Smooth muscle cell (in vitro differentiated cells): ENCODE results near the gene STIMATE. TPM values are rescaled to one million over a fixed set of nuclear protein-coding genes. Genes with fewer than 3 reads are reported as not detected.

Experiments used
- DNase-seq: peaks from one replicate; lab custom pipeline; 2025; ENCODE audit not compliant: unreplicated experiment; lab: John Stamatoyannopoulos, UW
- H2AFZ ChIP-seq: fragments of 200-600 bp; sonication (generic); 2 replicates; pipeline ENCODE4 v1.6.0; 2016; ENCODE audit warnings: antibody characterized with exemption, low read depth, mild to moderate bottlenecking
- H3F3A ChIP-seq: fragments of 200-600 bp; sonication (generic); 2 replicates; pipeline ENCODE4 v1.6.0; 2017; ENCODE audit warnings: antibody characterized with exemption, low read depth
- H3K27ac ChIP-seq: fragments of 200-600 bp; sonication (generic); 2 replicates; pipeline ENCODE4 v1.5.1; 2016; ENCODE audit warnings: low read depth, mild to moderate bottlenecking
- H3K27me3 ChIP-seq: fragments of 200-600 bp; sonication (generic); 2 replicates; pipeline ENCODE4 v1.6.1; 2016; ENCODE audit warnings: low read depth, mild to moderate bottlenecking
- H3K36me3 ChIP-seq: fragments of 200-600 bp; sonication (generic); 2 replicates; pipeline ENCODE4 v1.5.1; 2016; ENCODE audit warnings: low read depth
- H3K4me1 ChIP-seq: fragments of 200-600 bp; sonication (generic); 2 replicates; pipeline ENCODE4 v1.5.1; 2016; ENCODE audit warnings: low read depth
- H3K4me2 ChIP-seq: fragments of 200-600 bp; sonication (generic); 2 replicates; pipeline ENCODE4 v1.6.0; 2016; ENCODE audit warnings: mild to moderate bottlenecking
- H3K4me3 ChIP-seq: fragments of 200-600 bp; sonication (generic); 2 replicates; pipeline ENCODE4 v1.5.1; 2016; ENCODE audit warnings: mild to moderate bottlenecking
- H3K79me2 ChIP-seq: fragments of 200-600 bp; sonication (generic); 2 replicates; pipeline ENCODE4 v1.6.0; 2016; ENCODE audit warnings: low read depth, mild to moderate bottlenecking
- H3K9ac ChIP-seq: fragments of 200-600 bp; sonication (generic); 2 replicates; pipeline ENCODE4 v1.6.0; 2016; ENCODE audit warnings: low read depth
- H3K9me3 ChIP-seq: fragments of 200-600 bp; sonication (generic); replicated peaks from 2 replicates; pipeline ENCODE4 v1.5.1; 2016; ENCODE audit warnings: low read depth
- H4K20me1 ChIP-seq: fragments of 200-600 bp; sonication (generic); 2 replicates; pipeline ENCODE4 v1.6.0; 2016; ENCODE audit warnings: low read depth
- WGBS: methylation state at CpG from one replicate; pipeline ENCODE4 v1.1.7; 2016; ENCODE audit warnings: low lambda C conversion rate; 5-methylcytosine and 5-hydroxymethylcytosine counted together
- polyA plus RNA-seq: library from polyadenylated mRNA; unstranded; fragments of >200 nt; fragmentation: Nextera tagmentation; extraction: Ambion mirVana; gene quantifications from 2 replicates; pipeline ENCODE4 v1.2.1, GENCODE V29; 2016
- total RNA-seq: library from RNA; depleted of rRNA; stranded (reverse); fragments of >200 nt; gene quantifications from 2 replicates; pipeline ENCODE4 v1.2.3, GENCODE V29; 2014
- TF ChIP-seq, protein P1 (sequence below): fragments of 200-600 bp; sonication (generic); IDR thresholded peaks from 2 replicates; pipeline ENCODE4 v1.5.1; 2017; ENCODE audit warnings: borderline replicate concordance, mild to moderate bottlenecking, antibody characterized with exemption; ENCODE audit not compliant: insufficient read depth, poor library complexity, severe bottlenecking

STIMATE gene
- total and polyA plus RNA-seq, 2 experiments from 2014 or later = 12.8 to 18.1 TPM

DNA sequence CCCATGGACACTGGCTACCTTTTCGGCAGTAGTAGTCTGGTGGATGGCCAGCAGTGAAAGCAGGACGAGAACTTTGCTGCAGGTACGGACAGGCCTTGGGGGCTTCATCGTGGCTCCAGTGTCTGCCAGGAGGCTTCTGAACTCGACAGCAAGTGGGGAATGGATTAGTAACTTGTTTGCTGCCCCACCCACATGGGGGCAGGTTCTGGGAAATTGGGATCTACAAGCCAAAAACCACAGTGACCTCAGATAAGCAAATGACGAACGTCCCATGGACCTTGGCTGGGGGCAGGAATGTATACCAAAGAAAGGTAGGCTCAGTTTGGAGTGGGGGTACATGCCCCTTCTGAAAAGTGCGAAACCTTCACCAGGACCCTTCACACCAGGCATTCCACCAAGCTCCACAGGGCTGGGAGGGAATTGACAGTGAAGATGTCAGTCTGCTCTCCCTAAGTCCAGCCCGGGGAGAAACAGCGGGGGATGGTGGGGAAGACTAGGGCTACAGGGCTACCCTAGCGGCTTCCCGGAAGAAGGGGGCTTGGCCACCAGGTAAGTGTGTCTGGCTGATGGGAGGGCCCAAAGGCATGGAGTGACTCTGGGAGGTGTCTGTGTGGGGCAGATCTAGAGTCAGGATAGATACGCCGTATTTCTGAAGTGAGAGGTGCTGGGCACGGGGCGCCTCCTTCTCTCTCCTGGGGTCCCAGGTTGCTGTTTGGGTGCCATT lies 66.7 kb downstream of the STIMATE start, which contains the start of gene ITIH4:
Gene ITIH4 (minus strand): TSS at position 138 of the 724 bp plus-strand sequence. CDS start 30 bp downstream, at position 108.
- 70% methylated on average over 16 of the region's 16 CpGs for WGBS
- DNase-seq = no peak

DNA sequence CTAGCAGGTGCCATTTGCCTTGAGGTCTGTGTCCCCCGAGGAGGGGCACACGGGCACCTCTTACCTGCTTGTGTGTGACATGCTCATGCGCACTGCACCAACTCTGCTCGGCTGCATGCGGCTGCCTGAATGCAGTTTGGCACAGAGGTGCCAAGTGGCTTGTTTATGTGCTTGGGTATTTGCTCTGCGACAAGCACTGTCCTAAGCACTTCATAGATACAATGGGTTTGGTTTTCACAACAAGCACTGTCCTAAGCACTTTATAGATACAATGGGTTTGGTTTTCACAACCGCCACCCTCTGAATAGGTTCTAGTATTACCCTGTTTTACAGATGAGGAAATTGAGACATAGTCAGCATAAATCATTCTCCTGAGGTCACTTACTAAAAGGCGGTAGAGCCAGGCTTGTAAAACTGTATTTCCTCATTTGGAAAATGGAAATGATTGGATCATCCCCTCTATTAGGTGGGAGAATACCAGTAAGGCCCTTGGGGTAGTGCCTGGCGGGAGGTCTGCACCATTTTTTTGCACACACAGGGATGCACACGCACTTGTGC lies 67.4 kb downstream of the STIMATE start:
- Histone ChIP-seq H3K4me3 (no peak overlapping the region), H3K9me3 (no peaks in the 10 kb centered on the region), H3K4me2 (no peak overlapping the region), H3K79me2 (no peaks in the 10 kb centered on the region), H3K27me3 (no peaks in the 10 kb centered on the region), H4K20me1 (no peaks in the 10 kb centered on the region), H3K9ac (no peak overlapping the region), H3F3A (no peaks in the 10 kb centered on the region), H3K27ac (no peak overlapping the region), H3K4me1 (no peaks in the 10 kb centered on the region), H2AFZ (no peak overlapping the region), H3K36me3 (no peaks in the 10 kb centered on the region)
- DNase-seq = no peak
- TF ChIP-seq, protein P1, sequence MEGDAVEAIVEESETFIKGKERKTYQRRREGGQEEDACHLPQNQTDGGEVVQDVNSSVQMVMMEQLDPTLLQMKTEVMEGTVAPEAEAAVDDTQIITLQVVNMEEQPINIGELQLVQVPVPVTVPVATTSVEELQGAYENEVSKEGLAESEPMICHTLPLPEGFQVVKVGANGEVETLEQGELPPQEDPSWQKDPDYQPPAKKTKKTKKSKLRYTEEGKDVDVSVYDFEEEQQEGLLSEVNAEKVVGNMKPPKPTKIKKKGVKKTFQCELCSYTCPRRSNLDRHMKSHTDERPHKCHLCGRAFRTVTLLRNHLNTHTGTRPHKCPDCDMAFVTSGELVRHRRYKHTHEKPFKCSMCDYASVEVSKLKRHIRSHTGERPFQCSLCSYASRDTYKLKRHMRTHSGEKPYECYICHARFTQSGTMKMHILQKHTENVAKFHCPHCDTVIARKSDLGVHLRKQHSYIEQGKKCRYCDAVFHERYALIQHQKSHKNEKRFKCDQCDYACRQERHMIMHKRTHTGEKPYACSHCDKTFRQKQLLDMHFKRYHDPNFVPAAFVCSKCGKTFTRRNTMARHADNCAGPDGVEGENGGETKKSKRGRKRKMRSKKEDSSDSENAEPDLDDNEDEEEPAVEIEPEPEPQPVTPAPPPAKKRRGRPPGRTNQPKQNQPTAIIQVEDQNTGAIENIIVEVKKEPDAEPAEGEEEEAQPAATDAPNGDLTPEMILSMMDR = no peak
- WGBS = 93% methylated on average over 10 of the region's 10 CpGs

More for the DNA sequence above, 66.7 kb downstream of the STIMATE start, which contains the start of gene ITIH4:
- Histone ChIP-seq H3K4me3 (no peak within 1 kb of the TSS), H3K9me3 (no peaks in the 10 kb centered on the region), H2AFZ (no peak within 1 kb of the TSS), H3K27me3 (no peaks in the 10 kb centered on the region), H3K4me2 (peak within 1 kb of the TSS; percentile 19), H3K36me3 (no peaks in the 10 kb centered on the region), H3K27ac (peak within 1 kb of the TSS; percentile 20), H3K4me1 (no peaks in the 10 kb centered on the region), H4K20me1 (no peaks in the 10 kb centered on the region), H3K79me2 (no peaks in the 10 kb centered on the region), H3K9ac (no peak within 1 kb of the TSS), H3F3A (no peaks in the 10 kb centered on the region)
- TF ChIP-seq, protein P1 = no peak

DNA sequence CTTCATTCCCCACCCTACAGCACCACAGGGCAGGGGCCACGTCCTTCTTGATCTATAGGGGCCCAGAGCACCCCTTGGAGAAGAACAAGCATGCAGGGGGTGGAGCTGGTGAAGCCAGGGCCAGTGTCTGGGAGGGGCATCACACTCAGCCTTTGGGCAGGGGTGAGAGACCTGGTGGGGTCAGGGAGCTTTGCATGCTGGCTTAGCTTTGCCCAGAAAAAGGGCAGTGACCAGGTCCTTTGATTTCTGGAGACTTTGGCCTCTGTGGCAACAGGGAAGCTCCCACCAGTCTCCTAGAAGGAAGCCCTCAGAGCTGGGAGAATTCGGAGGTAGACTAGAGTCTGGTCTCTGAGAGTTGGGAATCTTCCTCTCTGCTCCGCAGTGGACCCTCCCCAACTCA lies 67.9 kb downstream of the STIMATE start:
- Histone ChIP-seq H3K9ac (no peak overlapping the region), H3K27me3 (no peaks in the 10 kb centered on the region), H3K36me3 (no peaks in the 10 kb centered on the region), H3K79me2 (no peaks in the 10 kb centered on the region), H3K4me3 (no peak overlapping the region), H3K4me2 (no peak overlapping the region), H3F3A (no peaks in the 10 kb centered on the region), H2AFZ (no peak overlapping the region), H3K9me3 (no peaks in the 10 kb centered on the region), H4K20me1 (no peaks in the 10 kb centered on the region), H3K27ac (no peak overlapping the region), H3K4me1 (no peaks in the 10 kb centered on the region)
- WGBS = 91% methylated on average over 3 of the region's 3 CpGs
- TF ChIP-seq, protein P1 = no peak
- no peak for DNase-seq
